ENCODE results near the gene GPRC5B.

Gene GPRC5B

GRCh38 chr16:19858340-19859018 lies 26.2 kb downstream of the GPRC5B start:
- no peak overlapping the region for H3K4me3 ChIP-seq (ENCODE audit: low read length in 2 of 2)
- no peaks in the 10 kb centered on the region for H3K27me3 ChIP-seq (ENCODE audit: control insufficient read depth in 1 of 2, insufficient read depth in 2 of 2, low read length in 2 of 2)
- no peak overlapping the region for H3K9ac ChIP-seq (ENCODE audit: low read length in 2 of 2)
- H3K4me1 ChIP-seq (ENCODE audit: control insufficient read depth, insufficient read depth, low read length): no peaks in the 10 kb centered on the region
- H3K9me3 ChIP-seq (ENCODE audit: control insufficient read depth in 2 of 2, low read length in 2 of 2): no peaks in the 10 kb centered on the region
- H3K36me3 ChIP-seq (ENCODE audit: control insufficient read depth in 2 of 2, insufficient read depth in 2 of 2, low read length in 2 of 2): no peaks in the 10 kb centered on the region
- no peak overlapping the region for H3K27ac ChIP-seq (ENCODE audit: low read length)

- Histone ChIP-seq H3K4me1 (ENCODE audit: control insufficient read depth, insufficient read depth, low read length) (no peaks in the 10 kb centered on the region), H3K9ac (ENCODE audit: low read length in 2 of 2) (no peak overlapping the region), H3K27me3 (ENCODE audit: control insufficient read depth in 1 of 2, insufficient read depth in 2 of 2, low read length in 2 of 2) (no peaks in the 10 kb centered on the region), H3K4me3 (ENCODE audit: low read length in 2 of 2) (no peak overlapping the region), H3K9me3 (ENCODE audit: control insufficient read depth in 2 of 2, low read length in 2 of 2) (no peaks in the 10 kb centered on the region), H3K27ac (ENCODE audit: low read length) (no peak overlapping the region), H3K36me3 (ENCODE audit: control insufficient read depth in 2 of 2, insufficient read depth in 2 of 2, low read length in 2 of 2) (no peaks in the 10 kb centered on the region)
Measured at GRCh38 chr16:19857593-19858339, 26.9 kb downstream of the GPRC5B start.

GRCh38 chr16:19856120-19856519 lies 28.5 kb downstream of the GPRC5B start:
- Histone ChIP-seq H3K9me3 (ENCODE audit: control insufficient read depth in 2 of 2, low read length in 2 of 2) (no peaks in the 10 kb centered on the region), H3K4me1 (ENCODE audit: control insufficient read depth, insufficient read depth, low read length) (no peaks in the 10 kb centered on the region), H3K27me3 (ENCODE audit: control insufficient read depth in 1 of 2, insufficient read depth in 2 of 2, low read length in 2 of 2) (no peaks in the 10 kb centered on the region), H3K4me3 (ENCODE audit: low read length in 2 of 2) (no peak overlapping the region), H3K36me3 (ENCODE audit: control insufficient read depth in 2 of 2, insufficient read depth in 2 of 2, low read length in 2 of 2) (no peaks in the 10 kb centered on the region), H3K9ac (ENCODE audit: low read length in 2 of 2) (no peak overlapping the region), H3K27ac (ENCODE audit: low read length) (no peak overlapping the region)

GRCh38 chr16:19854543-19854876 lies 30.1 kb downstream of the GPRC5B start:
- no peak overlapping the region for H3K9ac ChIP-seq (ENCODE audit: low read length in 2 of 2)
- H3K36me3 ChIP-seq (ENCODE audit: control insufficient read depth in 2 of 2, insufficient read depth in 2 of 2, low read length in 2 of 2): no peaks in the 10 kb centered on the region
- no peaks in the 10 kb centered on the region for H3K9me3 ChIP-seq (ENCODE audit: control insufficient read depth in 2 of 2, low read length in 2 of 2)
- H3K27me3 ChIP-seq (ENCODE audit: control insufficient read depth in 1 of 2, insufficient read depth in 2 of 2, low read length in 2 of 2): no peaks in the 10 kb centered on the region
- no peaks in the 10 kb centered on the region for H3K4me1 ChIP-seq (ENCODE audit: control insufficient read depth, insufficient read depth, low read length)
- H3K4me3 ChIP-seq (ENCODE audit: low read length in 2 of 2): no peak overlapping the region
- H3K27ac ChIP-seq (ENCODE audit: low read length): no peak overlapping the region

- H3K27me3 ChIP-seq (ENCODE audit: control insufficient read depth in 1 of 2, insufficient read depth in 2 of 2, low read length in 2 of 2): no peaks in the 10 kb centered on the region
- no peaks in the 10 kb centered on the region for H3K36me3 ChIP-seq (ENCODE audit: control insufficient read depth in 2 of 2, insufficient read depth in 2 of 2, low read length in 2 of 2)
- no peak overlapping the region for H3K9ac ChIP-seq (ENCODE audit: low read length in 2 of 2)
- H3K9me3 ChIP-seq (ENCODE audit: control insufficient read depth in 2 of 2, low read length in 2 of 2): no peaks in the 10 kb centered on the region
- H3K4me3 ChIP-seq (ENCODE audit: low read length in 2 of 2): no peak overlapping the region
- no peak overlapping the region for H3K27ac ChIP-seq (ENCODE audit: low read length)
- H3K4me1 ChIP-seq (ENCODE audit: control insufficient read depth, insufficient read depth, low read length): no peaks in the 10 kb centered on the region
Measured at GRCh38 chr16:19853742-19854542, 30.7 kb downstream of the GPRC5B start.

GRCh38 chr16:19853132-19853741 lies 31.4 kb downstream of the GPRC5B start:
- H3K4me1 ChIP-seq (ENCODE audit: control insufficient read depth, insufficient read depth, low read length): no peaks in the 10 kb centered on the region
- no peak overlapping the region for H3K27ac ChIP-seq (ENCODE audit: low read length)

GRCh38 chr16:19851476-19851875 lies 33.2 kb downstream of the GPRC5B start:
- Histone ChIP-seq H3K27me3 (ENCODE audit: control insufficient read depth in 1 of 2, insufficient read depth in 2 of 2, low read length in 2 of 2) (no peaks in the 10 kb centered on the region), H3K36me3 (ENCODE audit: control insufficient read depth in 2 of 2, insufficient read depth in 2 of 2, low read length in 2 of 2) (no peaks in the 10 kb centered on the region), H3K4me1 (ENCODE audit: control insufficient read depth, insufficient read depth, low read length) (no peaks in the 10 kb centered on the region), H3K9me3 (ENCODE audit: control insufficient read depth in 2 of 2, low read length in 2 of 2) (no peaks in the 10 kb centered on the region), H3K9ac (ENCODE audit: low read length in 2 of 2) (no peak overlapping the region), H3K27ac (ENCODE audit: low read length) (no peak overlapping the region), H3K4me3 (ENCODE audit: low read length in 2 of 2) (no peak overlapping the region)

More at GRCh38 chr16:19853132-19853741, 31.4 kb downstream of the GPRC5B start:
- no peak overlapping the region for H3K4me3 ChIP-seq (ENCODE audit: low read length in 2 of 2)
- H3K9ac ChIP-seq (ENCODE audit: low read length in 2 of 2): no peak overlapping the region
- H3K36me3 ChIP-seq (ENCODE audit: control insufficient read depth in 2 of 2, insufficient read depth in 2 of 2, low read length in 2 of 2): no peaks in the 10 kb centered on the region
- H3K9me3 ChIP-seq (ENCODE audit: control insufficient read depth in 2 of 2, low read length in 2 of 2): no peaks in the 10 kb centered on the region
- no peaks in the 10 kb centered on the region for H3K27me3 ChIP-seq (ENCODE audit: control insufficient read depth in 1 of 2, insufficient read depth in 2 of 2, low read length in 2 of 2)

- H3K9ac ChIP-seq (ENCODE audit: low read length in 2 of 2): no peak overlapping the region
- no peaks in the 10 kb centered on the region for H3K9me3 ChIP-seq (ENCODE audit: control insufficient read depth in 2 of 2, low read length in 2 of 2)
- no peaks in the 10 kb centered on the region for H3K36me3 ChIP-seq (ENCODE audit: control insufficient read depth in 2 of 2, insufficient read depth in 2 of 2, low read length in 2 of 2)
- H3K27ac ChIP-seq (ENCODE audit: low read length): no peak overlapping the region
- no peak overlapping the region for H3K4me3 ChIP-seq (ENCODE audit: low read length in 2 of 2)
- H3K4me1 ChIP-seq (ENCODE audit: control insufficient read depth, insufficient read depth, low read length): no peaks in the 10 kb centered on the region
- no peaks in the 10 kb centered on the region for H3K27me3 ChIP-seq (ENCODE audit: control insufficient read depth in 1 of 2, insufficient read depth in 2 of 2, low read length in 2 of 2)
Measured at GRCh38 chr16:19850131-19850817, 34.4 kb downstream of the GPRC5B start.

GRCh38 chr16:19848756-19849155 lies 35.9 kb downstream of the GPRC5B start:
- H3K9me3 ChIP-seq (ENCODE audit: control insufficient read depth in 2 of 2, low read length in 2 of 2): no peaks in the 10 kb centered on the region

GRCh38 chr16:19846436-19846835 lies 38.2 kb downstream of the GPRC5B start:
- Histone ChIP-seq H3K4me1 (ENCODE audit: control insufficient read depth, insufficient read depth, low read length) (no peaks in the 10 kb centered on the region), H3K27me3 (ENCODE audit: control insufficient read depth in 1 of 2, insufficient read depth in 2 of 2, low read length in 2 of 2) (no peaks in the 10 kb centered on the region)

More at GRCh38 chr16:19848756-19849155, 35.9 kb downstream of the GPRC5B start:
- Histone ChIP-seq H3K9ac (ENCODE audit: low read length in 2 of 2) (no peak overlapping the region), H3K27me3 (ENCODE audit: control insufficient read depth in 1 of 2, insufficient read depth in 2 of 2, low read length in 2 of 2) (no peaks in the 10 kb centered on the region), H3K27ac (ENCODE audit: low read length) (no peak overlapping the region), H3K4me3 (ENCODE audit: low read length in 2 of 2) (no peak overlapping the region), H3K4me1 (ENCODE audit: control insufficient read depth, insufficient read depth, low read length) (no peaks in the 10 kb centered on the region), H3K36me3 (ENCODE audit: control insufficient read depth in 2 of 2, insufficient read depth in 2 of 2, low read length in 2 of 2) (no peaks in the 10 kb centered on the region)

More at GRCh38 chr16:19846436-19846835, 38.2 kb downstream of the GPRC5B start:
- Histone ChIP-seq H3K9ac (ENCODE audit: low read length in 2 of 2) (no peak overlapping the region), H3K27ac (ENCODE audit: low read length) (no peak overlapping the region), H3K36me3 (ENCODE audit: control insufficient read depth in 2 of 2, insufficient read depth in 2 of 2, low read length in 2 of 2) (no peaks in the 10 kb centered on the region), H3K9me3 (ENCODE audit: control insufficient read depth in 2 of 2, low read length in 2 of 2) (no peaks in the 10 kb centered on the region), H3K4me3 (ENCODE audit: low read length in 2 of 2) (no peak overlapping the region)

All from stomach smooth muscle (tissue), 2 donors.